Muscle layer of duodenum (tissue), 2 donors: Measurements from ENCODE around the gene ME3.

Source experiments
- H3K27ac ChIP-seq: one replicate; pipeline ENCODE4 v1.7.0; 2013; ENCODE audit warnings: mild to moderate bottlenecking, low read length
- H3K27me3 ChIP-seq: one replicate; pipeline ENCODE4 v1.7.0; 2013; ENCODE audit warnings: low read depth, mild to moderate bottlenecking, control low read depth, low read length
- H3K36me3 ChIP-seq, 2 donors: one replicate each; pipeline ENCODE4 v1.7.0; 2013; ENCODE audit warnings: low read length in 2 of 2, control low read depth in 1 of 2, mild to moderate bottlenecking in 1 of 2; ENCODE audit not compliant: insufficient read depth in 2 of 2, control insufficient read depth in 1 of 2
- H3K4me1 ChIP-seq, 2 donors: one replicate each; pipeline ENCODE4 v1.7.0; 2013; ENCODE audit warnings: low read length in 2 of 2, mild to moderate bottlenecking in 2 of 2, control low read depth in 1 of 2, moderate library complexity in 1 of 2; ENCODE audit not compliant: insufficient read depth in 2 of 2, control insufficient read depth in 1 of 2
- H3K4me3 ChIP-seq, 2 donors: one replicate each; pipeline ENCODE4 v1.7.0; 2013; ENCODE audit warnings: low read length in 2 of 2, low read depth in 1 of 2, mild to moderate bottlenecking in 1 of 2
- H3K9me3 ChIP-seq, 2 donors: one replicate each; pipeline ENCODE4 v1.7.0; 2013; ENCODE audit warnings: low read length in 2 of 2, control low read depth in 1 of 2, mild to moderate bottlenecking in 1 of 2; ENCODE audit not compliant: control insufficient read depth in 1 of 2
- donor health status: healthy.

The ME3 gene

DNA sequence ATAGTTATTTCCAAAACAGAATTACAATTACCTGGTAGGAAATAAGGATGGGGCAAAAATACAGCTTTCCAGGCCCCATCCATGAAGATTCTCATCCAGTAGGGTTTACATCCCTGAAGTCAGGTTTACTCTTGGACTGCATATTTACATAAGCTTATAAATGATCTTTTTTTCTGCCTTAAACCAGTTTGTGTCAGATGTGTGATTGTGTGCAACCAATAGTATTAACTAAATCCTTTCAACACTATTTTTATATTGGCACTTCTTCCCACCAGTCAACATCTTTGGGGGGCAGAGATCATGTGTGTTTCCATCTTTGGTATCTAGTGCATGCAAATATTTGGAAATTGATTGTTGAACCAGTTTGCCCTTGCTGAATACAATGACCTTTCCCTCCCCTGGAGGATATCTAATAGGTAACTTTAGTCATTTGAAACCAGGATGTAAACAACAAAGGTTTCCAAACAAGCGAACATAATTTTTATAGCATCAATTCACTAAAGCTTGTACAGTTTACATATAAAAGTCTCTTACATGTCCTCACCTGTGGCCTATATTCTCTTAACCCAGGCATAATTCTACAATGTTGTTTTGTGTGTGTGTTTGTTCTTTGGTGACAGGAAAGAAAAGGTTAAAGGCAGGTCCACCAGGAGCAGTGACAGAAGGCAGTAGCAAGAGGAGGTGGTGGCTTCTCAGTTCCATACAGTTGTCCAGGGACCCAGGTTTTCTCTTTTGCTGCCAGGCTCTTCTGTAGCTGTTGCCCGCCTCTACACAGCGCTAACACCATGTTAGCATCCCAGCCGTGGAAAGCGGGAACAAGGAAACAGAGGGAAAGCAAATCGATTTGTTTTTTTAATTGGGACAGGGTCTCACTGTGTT is 1.7 kb upstream of the ME3 start:
- Histone ChIP-seq H3K9me3 (no peaks in the 10 kb centered on the region), H3K27me3 (no peaks in the 10 kb centered on the region)

DNA sequence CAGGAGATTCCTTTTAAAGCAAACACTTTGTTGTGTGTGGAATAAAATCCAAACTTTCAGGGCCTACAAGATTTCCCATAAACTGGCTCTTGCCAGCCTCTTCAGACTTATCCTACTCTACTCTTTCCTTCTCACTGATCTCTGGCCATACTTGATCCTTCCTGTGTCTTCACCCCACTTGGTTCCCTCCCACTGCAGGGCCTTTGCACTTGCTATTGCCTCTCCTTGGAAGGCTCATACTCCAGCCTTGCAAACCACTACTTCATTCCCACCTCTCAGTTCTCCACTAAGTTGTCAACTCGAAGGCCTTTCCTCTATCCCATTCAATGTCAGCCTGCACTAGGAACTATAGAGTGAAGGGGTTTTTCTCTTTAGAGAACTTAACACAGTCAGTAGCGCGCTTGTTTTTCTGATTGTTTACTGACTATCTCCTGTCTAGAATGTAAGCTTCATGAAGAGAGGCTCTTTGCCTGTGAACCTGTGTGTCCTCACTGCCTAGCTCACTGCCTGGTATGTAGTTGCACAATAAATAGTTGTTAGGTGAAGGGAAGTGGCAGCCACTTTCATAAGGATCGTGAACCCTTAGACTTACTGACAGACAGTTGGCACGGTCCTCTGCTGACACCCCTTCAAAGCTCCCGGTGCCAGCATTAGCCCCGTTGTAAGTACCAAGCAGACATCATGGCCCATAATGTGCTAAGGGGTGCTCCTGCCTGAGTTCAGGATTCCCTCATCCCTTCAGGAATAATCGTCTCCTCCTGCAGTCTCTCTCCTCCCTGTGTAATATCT is 833 bp upstream of the ME3 start:
- Histone ChIP-seq H3K4me3 (peak overlapping the region; percentile 32 to 72), H3K36me3 (no peaks in the 10 kb centered on the region), H3K9me3 (no peaks in the 10 kb centered on the region), H3K27ac (peak overlapping the region; percentile 86), H3K27me3 (no peaks in the 10 kb centered on the region), H3K4me1 (peaks cover 0 to 37% of the 10 kb centered on the region in 2 donors)

More for the DNA sequence above, 1.7 kb upstream of the ME3 start:
- H3K4me1 ChIP-seq: peaks cover 0 to 37% of the 10 kb centered on the region in 2 donors
- no peaks in the 10 kb centered on the region for H3K36me3 ChIP-seq
- no peak overlapping the region for H3K27ac ChIP-seq
- H3K4me3 ChIP-seq: no peak overlapping the region

DNA sequence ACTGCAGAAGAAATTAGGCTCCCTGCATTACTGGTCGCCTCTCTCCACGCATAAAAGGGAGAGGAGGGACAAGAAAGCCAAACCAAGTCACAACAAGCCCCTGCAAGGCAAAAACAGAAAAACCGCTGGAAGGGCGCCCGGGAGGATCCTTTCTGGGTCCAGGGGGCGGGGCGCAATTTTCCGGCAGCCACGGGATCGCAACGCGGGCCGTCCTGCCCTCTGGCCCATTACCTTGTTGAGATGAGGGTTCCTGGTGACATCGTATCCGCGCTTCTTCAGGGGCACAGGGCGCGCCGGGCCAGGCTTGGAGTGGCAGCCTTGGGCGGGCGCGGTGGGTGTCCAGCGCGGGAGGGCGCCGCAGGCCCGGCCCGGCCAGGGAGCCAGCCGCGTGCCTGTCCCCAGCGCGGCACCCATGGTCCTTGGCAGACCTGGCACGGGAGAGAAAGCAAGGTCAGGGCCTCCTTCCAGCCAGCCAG is 847 bp downstream of the ME3 start:
- Histone ChIP-seq H3K27me3 (no peaks in the 10 kb centered on the region), H3K4me3 (peak overlapping the region; percentile 72 to 74), H3K4me1 (peaks cover 0 to 31% of the 10 kb centered on the region in 2 donors), H3K9me3 (no peaks in the 10 kb centered on the region), H3K27ac (peak overlapping the region; percentile 86), H3K36me3 (peaks cover 0 to 4% of the 10 kb centered on the region in 2 donors)

DNA sequence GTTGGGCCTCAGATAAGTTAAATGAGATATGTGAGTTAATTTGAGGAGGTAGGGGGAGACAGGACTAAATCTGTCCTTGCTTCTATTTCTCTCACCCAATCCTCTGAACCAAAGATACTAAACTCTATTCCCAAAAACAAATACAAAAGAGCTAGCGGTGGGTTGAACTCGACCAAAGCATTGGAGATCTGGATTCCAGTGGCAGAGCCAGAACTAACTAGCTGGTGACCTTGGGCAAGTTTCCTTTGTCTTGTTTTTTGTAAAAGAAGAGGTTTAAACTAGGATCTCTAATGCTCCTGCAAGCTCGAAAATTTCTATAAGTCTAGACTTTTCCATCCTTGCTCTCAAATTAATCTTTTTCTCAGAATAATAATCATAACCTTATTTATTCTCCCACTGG is 1.5 kb downstream of the ME3 start:
- H3K36me3 ChIP-seq: peaks cover 0 to 4% of the 10 kb centered on the region in 2 donors
- peak overlapping the region; percentile 86 for H3K27ac ChIP-seq
- H3K27me3 ChIP-seq: no peaks in the 10 kb centered on the region
- H3K4me3 ChIP-seq: peak overlapping the region; percentile 72 to 74
- no peaks in the 10 kb centered on the region for H3K9me3 ChIP-seq
- peaks cover 0 to 24% of the 10 kb centered on the region in 2 donors for H3K4me1 ChIP-seq

DNA sequence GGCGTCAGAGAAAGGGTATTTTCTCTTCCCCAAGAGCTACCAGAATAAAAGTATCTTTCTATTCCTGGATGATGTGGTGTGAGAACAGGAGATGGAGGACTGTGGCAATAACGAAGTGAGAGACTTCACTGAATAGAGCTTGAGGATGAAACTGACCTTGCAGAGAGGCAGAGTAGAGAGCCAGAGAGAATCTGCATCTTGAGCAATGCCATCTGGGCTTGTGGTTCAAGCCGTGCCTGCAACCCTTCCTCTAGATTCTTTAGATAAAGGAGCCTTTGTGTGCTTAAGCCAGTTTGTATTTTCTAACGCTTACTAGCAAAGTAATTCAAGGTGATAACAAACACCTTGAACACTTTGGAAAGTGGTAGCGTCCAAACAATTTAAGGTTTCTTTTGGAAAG is 2.2 kb downstream of the ME3 start:
- Histone ChIP-seq H3K9me3 (no peaks in the 10 kb centered on the region), H3K36me3 (peaks cover 0 to 6% of the 10 kb centered on the region in 2 donors), H3K4me3 (peak overlapping the region in 1 of 2 donors; percentile 33), H3K27ac (peak overlapping the region; percentile 86), H3K27me3 (no peaks in the 10 kb centered on the region), H3K4me1 (peaks cover 0 to 22% of the 10 kb centered on the region in 2 donors)

DNA sequence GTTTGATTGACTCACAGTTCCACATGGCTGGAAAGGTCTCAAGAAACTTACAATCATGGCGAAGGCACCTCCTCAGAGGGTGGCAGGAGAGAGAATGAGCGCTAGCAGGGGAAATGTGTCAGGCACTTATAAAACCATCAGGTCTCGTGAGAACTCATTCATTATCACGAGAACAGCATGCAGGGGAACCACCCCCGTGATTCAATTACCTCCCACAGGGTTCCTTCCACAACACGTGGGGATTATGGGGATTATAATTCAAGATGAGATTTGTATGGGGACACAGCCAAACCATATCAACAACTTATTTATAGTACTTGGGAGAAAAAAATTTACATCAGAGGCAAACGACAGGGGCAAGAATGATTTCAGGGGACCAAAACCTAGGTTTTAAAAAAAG is 3.0 kb downstream of the ME3 start:
- H3K9me3 ChIP-seq: no peaks in the 10 kb centered on the region
- H3K36me3 ChIP-seq: peaks cover 0 to 7% of the 10 kb centered on the region in 2 donors
- peaks cover 0 to 22% of the 10 kb centered on the region in 2 donors for H3K4me1 ChIP-seq
- no peaks in the 10 kb centered on the region for H3K27me3 ChIP-seq
- no peak overlapping the region for H3K4me3 ChIP-seq
- H3K27ac ChIP-seq: no peak overlapping the region

DNA sequence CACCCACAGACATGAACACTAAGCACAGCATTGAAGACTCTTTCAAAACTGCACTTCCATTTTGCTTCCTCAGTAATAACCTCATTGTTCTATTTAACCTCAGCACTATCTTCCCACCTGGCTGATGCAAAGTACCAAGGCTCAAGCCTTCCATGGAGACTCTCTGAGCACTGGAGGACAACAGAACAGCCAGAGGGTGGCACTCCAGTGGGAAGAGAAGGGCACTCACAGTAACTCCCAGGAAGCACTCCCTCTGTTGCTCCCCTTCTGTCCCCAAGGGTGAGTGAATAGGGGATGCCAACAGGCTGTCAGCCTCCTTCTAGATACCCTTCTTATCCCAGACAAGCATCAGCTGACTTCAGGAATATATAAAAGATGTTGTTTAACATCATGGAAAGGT is 3.5 kb downstream of the ME3 start:
- Histone ChIP-seq H3K36me3 (peaks cover 0 to 7% of the 10 kb centered on the region in 2 donors), H3K27me3 (no peaks in the 10 kb centered on the region), H3K27ac (no peak overlapping the region), H3K9me3 (no peaks in the 10 kb centered on the region), H3K4me3 (no peak overlapping the region), H3K4me1 (peaks cover 0 to 22% of the 10 kb centered on the region in 2 donors)

DNA sequence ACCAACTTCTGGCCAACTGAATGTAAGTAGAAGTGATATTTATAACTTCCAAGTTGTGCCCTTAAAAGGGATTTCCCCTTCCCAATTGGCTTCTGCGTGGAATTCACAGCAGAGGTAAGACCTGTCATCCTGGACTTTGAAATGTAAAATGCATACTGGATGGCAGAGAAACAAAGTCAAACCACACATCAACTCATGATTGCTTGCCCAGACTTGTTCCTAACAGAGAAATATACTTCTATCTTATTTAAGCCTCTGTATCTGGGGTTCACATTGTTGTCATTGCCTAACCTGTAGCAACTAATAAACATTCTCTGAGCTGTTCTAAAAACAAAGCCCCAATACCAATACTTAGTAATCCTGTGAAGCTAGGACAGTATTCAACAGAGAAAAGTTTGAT is 6.2 kb downstream of the ME3 start:
- Histone ChIP-seq H3K9me3 (no peaks in the 10 kb centered on the region), H3K27me3 (no peaks in the 10 kb centered on the region), H3K4me3 (no peak overlapping the region), H3K27ac (no peak overlapping the region), H3K4me1 (peaks cover 0 to 16% of the 10 kb centered on the region in 2 donors), H3K36me3 (peaks cover 0 to 7% of the 10 kb centered on the region in 2 donors)

DNA sequence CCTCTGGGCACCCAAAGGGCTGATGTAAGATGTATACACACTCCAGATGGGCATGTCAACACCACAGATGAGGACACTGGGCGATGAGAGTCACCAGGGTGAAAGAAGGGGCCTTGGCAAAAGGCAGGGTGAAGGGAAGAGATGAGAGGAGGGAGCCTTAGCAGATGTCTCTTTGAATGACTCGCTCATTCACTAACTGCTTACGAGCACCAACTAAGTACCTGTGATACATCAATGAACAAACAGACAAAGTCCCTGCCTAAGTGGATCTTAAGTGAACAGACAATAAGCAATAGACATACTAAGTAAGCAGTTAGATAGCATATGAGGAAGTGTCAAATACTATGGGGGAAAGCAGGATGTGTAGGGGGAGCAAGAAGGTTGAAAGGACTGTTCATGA is 7.5 kb downstream of the ME3 start:
- Histone ChIP-seq H3K36me3 (peaks cover 0 to 7% of the 10 kb centered on the region in 2 donors), H3K4me1 (peaks cover 0 to 13% of the 10 kb centered on the region in 2 donors), H3K27ac (no peak overlapping the region), H3K27me3 (no peaks in the 10 kb centered on the region), H3K9me3 (no peaks in the 10 kb centered on the region), H3K4me3 (no peak overlapping the region)

DNA sequence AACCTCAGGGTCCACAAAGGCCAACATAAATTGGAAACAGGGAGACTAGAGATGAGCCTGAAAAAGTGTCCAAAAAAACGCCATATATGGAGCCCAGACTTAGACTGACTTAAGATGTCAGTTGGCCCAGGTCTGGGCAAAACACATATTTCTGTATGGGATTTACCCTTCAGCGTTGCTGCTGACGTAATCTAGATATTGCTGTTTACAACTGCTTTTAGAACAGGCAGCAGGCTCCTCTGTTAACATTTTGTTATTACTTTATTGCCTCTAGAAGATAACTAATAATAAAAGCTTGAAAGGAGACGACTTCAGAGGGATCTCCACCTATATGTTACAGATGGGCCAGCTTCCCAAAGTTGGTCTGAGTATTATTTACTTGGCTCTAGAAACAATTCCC is 8.7 kb downstream of the ME3 start:
- Histone ChIP-seq H3K27me3 (no peaks in the 10 kb centered on the region), H3K4me3 (no peak overlapping the region), H3K36me3 (peaks cover 0 to 7% of the 10 kb centered on the region in 2 donors), H3K27ac (peak overlapping the region; percentile 10), H3K4me1 (peaks cover 0 to 4% of the 10 kb centered on the region in 2 donors), H3K9me3 (no peaks in the 10 kb centered on the region)

DNA sequence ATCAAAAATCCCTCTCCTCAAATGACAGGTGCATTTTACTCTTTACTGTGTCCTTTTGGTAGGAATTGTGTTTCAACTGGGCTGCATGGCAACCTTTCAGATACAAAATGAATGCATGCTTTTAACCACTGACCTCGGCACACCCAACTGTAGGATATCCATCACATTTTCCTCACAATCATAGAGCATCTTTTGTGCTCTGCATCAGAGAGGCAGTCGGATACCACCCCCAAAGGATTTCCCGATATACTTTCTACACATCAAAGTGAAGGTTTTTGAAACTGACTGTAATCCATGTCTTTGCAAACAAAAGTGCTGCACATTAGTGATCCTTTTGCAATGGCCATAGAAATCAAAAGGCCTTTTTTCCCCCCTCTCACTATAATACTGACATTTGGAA is 9.1 kb downstream of the ME3 start:
- Histone ChIP-seq H3K4me1 (peaks cover 0 to 4% of the 10 kb centered on the region in 2 donors), H3K4me3 (no peak overlapping the region), H3K9me3 (no peaks in the 10 kb centered on the region), H3K27me3 (no peaks in the 10 kb centered on the region), H3K27ac (no peak overlapping the region), H3K36me3 (peaks cover 0 to 7% of the 10 kb centered on the region in 2 donors)
